Measurements from ENCODE around the gene E2F8. TPM values are rescaled to one million over a fixed set of nuclear protein-coding genes. Genes with fewer than 3 reads are reported as not detected.

Gene E2F8
- total and polyA plus RNA-seq, 9 of the 15 experiments (the other 6 are each of a cell fraction or from before 2014, with no cell fraction given) = 6.9 to 23.6 (median 12.1) TPM

DNA sequence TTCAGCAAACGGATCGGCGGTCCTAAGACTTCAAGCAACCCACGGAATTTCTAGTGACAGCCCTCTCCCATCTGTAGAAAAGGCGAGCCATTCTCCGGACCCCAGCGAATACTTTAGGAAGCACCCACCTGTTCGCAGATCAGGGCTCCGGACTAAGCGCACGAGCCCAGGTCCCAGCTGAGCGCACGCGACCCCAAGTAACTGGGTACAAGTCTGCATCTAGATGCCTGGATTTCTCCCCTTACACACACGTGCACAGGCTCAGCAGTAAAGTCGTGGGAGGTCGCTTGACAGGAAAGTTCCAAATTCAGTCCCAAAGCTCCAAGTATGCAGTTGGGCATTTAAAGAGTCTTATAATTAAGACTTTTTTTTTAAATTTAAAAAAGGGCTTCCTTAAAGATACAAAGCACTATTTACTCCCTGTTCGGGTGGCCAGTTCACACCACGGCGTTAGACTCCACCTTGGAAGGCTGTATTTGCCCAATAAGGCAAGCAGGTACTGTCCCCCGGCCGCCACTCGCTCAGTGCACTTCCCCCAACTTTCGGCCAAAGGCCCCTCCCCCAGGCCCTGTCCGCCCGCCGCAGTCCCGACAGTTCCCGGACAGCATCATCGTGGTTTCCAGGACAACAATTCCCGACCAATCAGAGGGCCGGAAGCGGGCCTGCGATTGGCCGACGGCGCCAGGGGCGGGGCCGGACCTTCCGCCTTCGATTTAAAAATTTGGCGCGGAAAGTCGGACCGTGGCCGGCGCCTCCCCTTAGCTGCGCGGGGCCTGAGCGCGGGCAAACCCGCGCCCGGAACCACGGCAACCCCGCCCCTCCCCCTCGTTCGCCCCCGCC is at the start of gene E2F8 (continued):
- TF ChIP-seq SRF (CRISPR knock-in tag; IDR thresholded peaks at IDR 0.05) (peak in 1 of 2 experiments; percentile 88; a peak in 2 of 4 replicates), PRPF4 (IDR thresholded peaks at IDR 0.05; ENCODE audit: insufficient read depth, low read depth, low read length, poor library complexity, severe bottlenecking) (peak; percentile 56), ZNF324 (CRISPR knock-in tag; IDR thresholded peaks at IDR 0.05) (no peak), PTBP1 (IDR thresholded peaks at IDR 0.05; ENCODE audit: low read depth, low read length) (no peak), HMG20A (CRISPR knock-in tag; conservative IDR thresholded peaks at IDR 0.05) (no peak), MAFK (IDR thresholded peaks at IDR 0.05; ENCODE audit: low read length) (no peak), JUNB (CRISPR knock-in tag; conservative IDR thresholded peaks at IDR 0.05) (no peak), ELF1 (tag; IDR thresholded peaks at IDR 0.05) (peak; percentile 92), IRF2 (CRISPR knock-in tag; IDR thresholded peaks at IDR 0.05) (no peak), PURB (CRISPR knock-in tag; IDR thresholded peaks at IDR 0.05; ENCODE audit: low read depth) (no peak), SNRNP70 (optimal IDR thresholded peaks at IDR 0.05; ENCODE audit: low read depth, low read length) (no peak), JUND (IDR thresholded peaks at IDR 0.05; ENCODE audit: borderline replicate concordance, low read depth, low read length) (peak; percentile 39; the same call in 1 of the 2 replicates), JUND (tag; IDR thresholded peaks at IDR 0.05; ENCODE audit: borderline replicate concordance, low read depth, low read length) (no peak; the same call in 2 of the 3 replicates), TCF15 (CRISPR knock-in tag; IDR thresholded peaks at IDR 0.05) (no peak), NR2F6 (CRISPR knock-in tag; IDR thresholded peaks at IDR 0.05) (no peak), ZNF561 (CRISPR knock-in tag; conservative IDR thresholded peaks at IDR 0.05) (no peak), MYBL2 (IDR thresholded peaks at IDR 0.05; ENCODE audit: low read depth) (peak; percentile 95), MYBL2 (CRISPR knock-in tag; IDR thresholded peaks at IDR 0.05; ENCODE audit: borderline replicate concordance) (no peak; the same call in 1 of the 2 replicates), PTTG1 (tag; IDR thresholded peaks at IDR 0.05; ENCODE audit: low read depth) (no peak), ZNF583 (CRISPR knock-in tag; IDR thresholded peaks at IDR 0.05) (no peak), SIN3B (IDR thresholded peaks at IDR 0.05; ENCODE audit: low read depth) (no peak), PREB (CRISPR knock-in tag; IDR thresholded peaks at IDR 0.05) (no peak), XRCC3 (IDR thresholded peaks at IDR 0.05) (no peak)
- TF ChIP-seq, protein P1, sequence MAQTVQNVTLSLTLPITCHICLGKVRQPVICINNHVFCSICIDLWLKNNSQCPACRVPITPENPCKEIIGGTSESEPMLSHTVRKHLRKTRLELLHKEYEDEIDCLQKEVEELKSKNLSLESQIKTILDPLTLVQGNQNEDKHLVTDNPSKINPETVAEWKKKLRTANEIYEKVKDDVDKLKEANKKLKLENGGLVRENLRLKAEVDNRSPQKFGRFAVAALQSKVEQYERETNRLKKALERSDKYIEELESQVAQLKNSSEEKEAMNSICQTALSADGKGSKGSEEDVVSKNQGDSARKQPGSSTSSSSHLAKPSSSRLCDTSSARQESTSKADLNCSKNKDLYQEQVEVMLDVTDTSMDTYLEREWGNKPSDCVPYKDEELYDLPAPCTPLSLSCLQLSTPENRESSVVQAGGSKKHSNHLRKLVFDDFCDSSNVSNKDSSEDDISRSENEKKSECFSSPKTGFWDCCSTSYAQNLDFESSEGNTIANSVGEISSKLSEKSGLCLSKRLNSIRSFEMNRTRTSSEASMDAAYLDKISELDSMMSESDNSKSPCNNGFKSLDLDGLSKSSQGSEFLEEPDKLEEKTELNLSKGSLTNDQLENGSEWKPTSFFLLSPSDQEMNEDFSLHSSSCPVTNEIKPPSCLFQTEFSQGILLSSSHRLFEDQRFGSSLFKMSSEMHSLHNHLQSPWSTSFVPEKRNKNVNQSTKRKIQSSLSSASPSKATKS (CRISPR knock-in tag; IDR thresholded peaks at IDR 0.05) = no peak
- TF ChIP-seq, protein P2, sequence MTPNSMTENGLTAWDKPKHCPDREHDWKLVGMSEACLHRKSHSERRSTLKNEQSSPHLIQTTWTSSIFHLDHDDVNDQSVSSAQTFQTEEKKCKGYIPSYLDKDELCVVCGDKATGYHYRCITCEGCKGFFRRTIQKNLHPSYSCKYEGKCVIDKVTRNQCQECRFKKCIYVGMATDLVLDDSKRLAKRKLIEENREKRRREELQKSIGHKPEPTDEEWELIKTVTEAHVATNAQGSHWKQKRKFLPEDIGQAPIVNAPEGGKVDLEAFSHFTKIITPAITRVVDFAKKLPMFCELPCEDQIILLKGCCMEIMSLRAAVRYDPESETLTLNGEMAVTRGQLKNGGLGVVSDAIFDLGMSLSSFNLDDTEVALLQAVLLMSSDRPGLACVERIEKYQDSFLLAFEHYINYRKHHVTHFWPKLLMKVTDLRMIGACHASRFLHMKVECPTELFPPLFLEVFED (CRISPR knock-in tag; conservative IDR thresholded peaks at IDR 0.05) = no peak

Measured in K562 (cell line).